Suprapubic skin (tissue), 4 donors: ENCODE data around the gene SAGE1. TPM values are rescaled to one million over a fixed set of nuclear protein-coding genes. Genes with fewer than 3 reads are reported as not detected.

Experiments used
- DNase-seq, 2 donors: peaks; one replicate each; pipeline ENCODE4 v3.0.0-alpha.2; 2019; ENCODE audit warnings: low spot score in 2 of 2
- H3K27ac ChIP-seq: fragments of 200-600 bp; sonication (generic); one replicate; pipeline ENCODE4 v1.5.1; 2019
- H3K27me3 ChIP-seq: fragments of 200-600 bp; sonication (generic); one replicate; pipeline ENCODE4 v1.5.1; 2019
- H3K36me3 ChIP-seq: fragments of 200-600 bp; sonication (generic); one replicate; pipeline ENCODE4 v1.5.1; 2019
- H3K4me1 ChIP-seq: fragments of 200-600 bp; sonication (generic); one replicate; pipeline ENCODE4 v1.5.1; 2019
- H3K4me3 ChIP-seq: fragments of 200-600 bp; sonication (generic); one replicate; pipeline ENCODE4 v1.5.1; 2019; ENCODE audit warnings: mild to moderate bottlenecking
- H3K9me3 ChIP-seq: fragments of 200-600 bp; sonication (generic); one replicate; pipeline ENCODE4 v1.5.1; 2019
- CTCF ChIP-seq, 2 donors: fragments of 200-600 bp in 1 of 2; fragments of 450-650 bp in 1 of 2; sonication (generic) in 1 of 2; IDR thresholded peaks; one replicate each; pipeline ENCODE4 v1.5.1; 2016 to 2019; ENCODE audit warnings: antibody characterized with exemption in 2 of 2, mild to moderate bottlenecking in 1 of 2, moderate library complexity in 1 of 2
- EP300 ChIP-seq: sonication (generic); formaldehyde crosslinking; IDR thresholded peaks from one replicate; pipeline ENCODE4 v1.6.1; 2017; ENCODE audit warnings: antibody characterized with exemption
- POLR2A ChIP-seq, 2 donors: fragments of 450-650 bp; IDR thresholded peaks; one replicate each; pipeline ENCODE4 v1.6.1; 2017; ENCODE audit warnings: antibody characterized with exemption in 2 of 2, mild to moderate bottlenecking in 2 of 2, moderate library complexity in 2 of 2
- POLR2AphosphoS5 ChIP-seq, 3 donors: sonication (generic); formaldehyde crosslinking; IDR thresholded peaks; one replicate each; pipeline ENCODE4 v1.6.1; 2017; ENCODE audit warnings: antibody characterized with exemption in 3 of 3
- WGBS: methylation state at CpG from one replicate; pipeline ENCODE4 v1.1.5; 2018; 5-methylcytosine and 5-hydroxymethylcytosine counted together
- total RNA-seq, 4 donors: library from RNA; depleted of rRNA; stranded (reverse); fragments of >200 nt; gene quantifications; one replicate each; pipeline ENCODE4 v1.1.0, GENCODE V29; 2016

Gene SAGE1
- total RNA-seq, 4 donors from 2014 or later, result not detected

DNA sequence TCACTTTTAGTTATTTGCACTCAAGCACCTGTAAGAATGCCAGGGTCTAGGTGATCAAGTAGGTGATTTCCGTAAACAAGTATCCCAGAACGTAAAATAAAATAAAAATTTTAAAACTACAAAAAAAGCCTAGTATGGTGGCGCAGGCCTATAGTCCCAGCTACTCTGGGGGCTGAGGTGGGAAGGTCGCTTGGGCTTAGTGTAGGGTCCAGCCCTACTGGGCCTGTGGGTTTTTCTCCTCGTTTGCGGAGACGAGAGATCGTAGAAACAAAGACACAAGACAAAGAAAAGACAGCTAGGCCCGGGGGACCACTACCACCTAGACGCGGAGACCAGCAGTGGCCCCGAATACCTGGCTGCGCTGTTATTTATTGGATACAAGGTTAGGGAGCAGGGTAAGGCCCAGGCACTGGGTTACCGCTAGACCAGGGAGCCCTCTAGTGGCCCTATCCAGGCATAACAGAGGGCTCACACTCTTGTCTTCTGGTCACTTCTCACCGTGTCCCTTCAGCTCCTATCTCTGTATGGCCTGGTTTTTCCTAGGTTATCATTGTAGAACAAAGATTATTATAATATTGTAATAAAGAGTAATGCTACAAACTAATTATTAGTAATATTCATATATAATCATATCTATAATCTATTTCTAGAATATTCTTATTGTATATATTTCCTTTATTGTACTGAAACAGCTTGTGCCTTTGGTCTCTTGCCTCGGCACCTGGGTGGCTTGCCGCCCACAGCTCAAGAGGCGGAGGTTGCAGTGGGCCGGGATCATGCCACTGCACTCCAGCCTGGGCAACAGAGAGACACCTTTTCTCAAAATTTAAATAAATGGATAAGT, 38.4 kb downstream of the SAGE1 start:
- TF ChIP-seq POLR2AphosphoS5 (IDR thresholded peaks at IDR 0.05) (no peak), CTCF (IDR thresholded peaks at IDR 0.05) (peak in 1 of 2 donors; percentile 51)
- no peak for DNase-seq
- WGBS, result 45% methylated on average over 19 of the region's 19 CpGs
- Histone ChIP-seq H3K4me1 (no peaks in the 10 kb centered on the region), H3K27me3 (no peaks in the 10 kb centered on the region), H3K27ac (no peak overlapping the region), H3K9me3 (no peaks in the 10 kb centered on the region), H3K4me3 (no peak overlapping the region), H3K36me3 (no peaks in the 10 kb centered on the region)

GRCh38 chrX:135944486-135944885, 51.0 kb downstream of the SAGE1 start:
- Histone ChIP-seq H3K4me1 (no peaks in the 10 kb centered on the region), H3K4me3 (no peak overlapping the region), H3K36me3 (no peaks in the 10 kb centered on the region), H3K27me3 (no peaks in the 10 kb centered on the region), H3K9me3 (no peaks in the 10 kb centered on the region), H3K27ac (no peak overlapping the region)
- no peak for DNase-seq
- TF ChIP-seq EP300 (no peak), POLR2A (IDR thresholded peaks at IDR 0.05) (no peak)
- 76% methylated on average over 2 of the region's 2 CpGs for WGBS

DNA sequence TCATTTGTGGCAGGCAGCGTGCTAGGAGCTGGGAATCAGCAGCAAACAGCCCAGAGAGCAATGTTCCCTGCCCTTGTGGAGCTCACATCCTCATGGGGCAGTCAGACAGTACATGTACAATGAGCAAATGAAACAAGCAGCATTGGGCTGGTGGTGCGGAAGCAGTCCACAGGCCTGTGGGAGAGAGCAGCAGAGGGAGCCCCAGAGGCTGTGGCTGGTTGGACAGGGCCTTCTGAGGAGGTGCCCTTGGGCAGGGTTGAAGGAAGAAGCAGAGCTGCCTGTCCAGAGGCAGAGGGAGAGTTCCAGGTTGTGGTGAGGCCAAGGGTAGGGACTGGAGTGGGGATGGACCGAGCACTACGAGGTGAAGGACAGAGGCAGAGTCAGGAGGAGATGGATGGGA, 57.8 kb downstream of the SAGE1 start:
- no peaks in the 10 kb centered on the region for H3K4me1 ChIP-seq
- no peaks in the 10 kb centered on the region for H3K36me3 ChIP-seq
- 80% methylated on average over 4 of the region's 4 CpGs for WGBS
- H3K4me3 ChIP-seq, result no peak overlapping the region
- no peaks in the 10 kb centered on the region for H3K27me3 ChIP-seq
- no peak overlapping the region for H3K27ac ChIP-seq
- H3K9me3 ChIP-seq, result no peaks in the 10 kb centered on the region
- TF ChIP-seq CTCF (IDR thresholded peaks at IDR 0.05), result no peak
- TF ChIP-seq EP300, result no peak
- no peak for TF ChIP-seq POLR2A (IDR thresholded peaks at IDR 0.05)
- TF ChIP-seq POLR2AphosphoS5 (IDR thresholded peaks at IDR 0.05), result no peak
- DNase-seq, result no peak

Other genes starting within 250 kb of the SAGE1 start
- gene CT45A1, start 180.1 kb upstream of the SAGE1 start, total RNA-seq, result not detected
- gene CT45A3, start 125.5 kb upstream of the SAGE1 start, total RNA-seq, result not detected
- not detected for gene CT45A5, start 108.2 kb upstream of the SAGE1 start, total RNA-seq
- gene CT45A6, start 90.9 kb upstream of the SAGE1 start, total RNA-seq, result not detected
- not detected for gene CT45A2, start 73.7 kb upstream of the SAGE1 start, total RNA-seq
- gene CT45A7, start 56.4 kb upstream of the SAGE1 start, total RNA-seq, result not detected
- not detected for gene CT45A8, start 39.2 kb upstream of the SAGE1 start, total RNA-seq
- gene CT45A9, start 21.9 kb upstream of the SAGE1 start, total RNA-seq, result not detected
- gene CT45A10, start 272 bp upstream of the SAGE1 start, total RNA-seq, result not detected
- gene MMGT1, start 80.3 kb downstream of the SAGE1 start, total RNA-seq, result 10 to 100 TPM; 17.4 to 26.7 (median 23.3) TPM
- gene SLC9A6, start 91.7 kb downstream of the SAGE1 start, total RNA-seq, result 10 to 100 TPM; 12.5 to 17.1 (median 15.3) TPM